ENCODE data around the gene TENM3.

The TENM3 gene

DNA sequence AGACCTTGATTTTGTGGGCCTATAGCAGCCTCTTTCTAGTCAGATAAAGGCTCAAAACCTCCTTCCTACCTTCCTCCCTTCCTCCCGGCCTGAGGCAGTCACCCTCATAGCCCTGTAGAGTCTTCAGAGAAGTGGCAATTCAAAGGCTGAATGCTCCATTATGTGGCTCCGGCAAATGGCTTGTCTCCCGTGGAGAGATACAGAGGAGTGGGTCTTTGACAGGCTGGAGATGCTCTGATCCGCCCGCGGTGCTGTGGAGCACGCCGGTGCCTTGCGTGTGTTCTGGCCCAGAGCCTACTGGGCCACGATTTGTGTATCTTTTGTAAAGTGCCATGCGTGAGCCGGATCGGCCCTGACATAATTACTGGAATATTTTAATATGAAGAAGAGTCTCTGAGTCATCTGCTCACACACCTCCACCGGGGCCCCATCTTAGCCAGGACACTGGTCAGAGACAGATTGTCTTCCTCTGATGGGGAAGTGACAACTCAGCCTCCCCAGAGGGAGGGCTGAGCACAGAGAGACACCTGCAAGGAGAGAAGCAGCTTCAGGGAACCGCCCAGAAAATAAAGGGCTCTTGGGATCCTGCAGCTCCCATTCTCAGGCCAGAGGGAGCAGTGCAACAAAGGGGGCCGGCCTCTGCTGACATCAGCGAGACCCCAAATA lies 585.3 kb downstream of the TENM3 start:
- DNase-seq = no peak

DNA sequence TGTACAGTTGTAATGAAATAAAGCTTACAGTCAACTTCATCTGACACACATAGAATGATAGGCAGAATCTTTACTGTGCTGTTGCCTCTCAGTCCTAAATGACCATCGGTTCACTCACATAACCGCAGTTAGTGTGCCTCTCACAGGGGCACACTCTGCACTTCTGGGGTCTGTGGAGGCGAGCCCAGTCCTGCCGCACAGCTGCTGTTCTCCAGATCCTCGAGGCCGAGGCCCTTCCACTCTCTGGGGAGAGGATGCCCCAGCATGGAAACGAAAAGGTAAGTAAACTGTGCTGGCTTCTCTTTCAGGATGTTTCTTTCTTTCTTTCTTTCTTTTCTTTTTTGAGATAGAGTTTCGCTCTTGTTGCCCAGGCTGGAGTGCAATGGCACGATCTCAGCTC lies 586.0 kb downstream of the TENM3 start:
- no peak for DNase-seq

DNA sequence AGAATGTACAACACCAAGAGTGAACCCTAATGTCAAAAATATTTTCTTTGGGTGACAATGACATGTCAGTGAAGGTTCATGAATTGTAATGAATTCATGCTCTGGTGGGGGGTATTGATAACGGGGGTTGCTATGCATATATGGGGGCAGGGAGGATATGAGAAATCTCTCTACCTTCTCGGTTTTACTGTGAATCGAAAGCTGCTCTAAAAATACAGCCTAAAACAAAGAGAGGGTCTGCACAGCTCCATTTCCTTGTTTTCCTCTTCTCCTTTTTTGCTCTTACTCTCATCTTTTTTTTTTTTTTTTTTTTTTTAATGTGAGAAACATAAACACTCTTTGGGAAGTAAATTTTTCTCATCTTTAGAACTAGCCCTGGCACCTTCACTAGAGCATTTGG lies 588.2 kb downstream of the TENM3 start:
- no peak for DNase-seq

DNA sequence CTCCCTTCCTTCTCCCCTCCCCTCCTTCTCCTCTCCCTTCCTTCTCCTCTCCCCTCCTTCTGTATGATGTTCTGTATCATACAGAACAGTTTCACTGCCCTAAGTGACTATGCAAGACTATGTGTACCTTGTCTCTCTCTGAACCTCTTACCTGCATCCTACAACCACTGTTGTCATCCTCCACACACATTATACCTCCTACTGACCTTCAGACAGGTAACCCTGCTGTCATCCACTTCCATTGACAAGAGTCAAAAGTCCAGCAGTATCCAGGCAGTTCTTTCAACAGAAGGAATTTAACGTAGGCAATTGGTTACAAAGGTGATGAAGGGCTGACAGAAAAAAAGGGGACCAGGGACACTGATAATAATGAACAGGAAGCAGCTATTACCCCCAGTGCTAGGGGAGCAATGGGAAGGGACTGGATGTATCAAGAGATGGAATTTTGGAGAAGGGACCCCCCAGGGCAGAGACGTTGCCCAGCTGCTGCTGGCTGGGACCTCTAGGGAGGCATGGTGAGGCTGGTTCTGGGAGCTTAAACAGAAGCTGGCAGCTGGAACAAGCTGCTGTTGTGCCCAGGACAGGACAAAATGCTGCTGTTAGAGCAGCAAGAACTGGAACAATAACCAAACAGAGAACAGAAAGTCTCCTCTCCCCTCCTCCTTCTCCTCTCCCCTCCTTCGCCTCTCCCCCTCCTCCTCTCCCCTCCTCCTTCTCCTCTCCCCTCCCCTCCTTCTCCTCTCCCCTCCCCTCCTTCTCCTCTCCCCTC lies 589.3 kb downstream of the TENM3 start:
- no peak for DNase-seq

DNA sequence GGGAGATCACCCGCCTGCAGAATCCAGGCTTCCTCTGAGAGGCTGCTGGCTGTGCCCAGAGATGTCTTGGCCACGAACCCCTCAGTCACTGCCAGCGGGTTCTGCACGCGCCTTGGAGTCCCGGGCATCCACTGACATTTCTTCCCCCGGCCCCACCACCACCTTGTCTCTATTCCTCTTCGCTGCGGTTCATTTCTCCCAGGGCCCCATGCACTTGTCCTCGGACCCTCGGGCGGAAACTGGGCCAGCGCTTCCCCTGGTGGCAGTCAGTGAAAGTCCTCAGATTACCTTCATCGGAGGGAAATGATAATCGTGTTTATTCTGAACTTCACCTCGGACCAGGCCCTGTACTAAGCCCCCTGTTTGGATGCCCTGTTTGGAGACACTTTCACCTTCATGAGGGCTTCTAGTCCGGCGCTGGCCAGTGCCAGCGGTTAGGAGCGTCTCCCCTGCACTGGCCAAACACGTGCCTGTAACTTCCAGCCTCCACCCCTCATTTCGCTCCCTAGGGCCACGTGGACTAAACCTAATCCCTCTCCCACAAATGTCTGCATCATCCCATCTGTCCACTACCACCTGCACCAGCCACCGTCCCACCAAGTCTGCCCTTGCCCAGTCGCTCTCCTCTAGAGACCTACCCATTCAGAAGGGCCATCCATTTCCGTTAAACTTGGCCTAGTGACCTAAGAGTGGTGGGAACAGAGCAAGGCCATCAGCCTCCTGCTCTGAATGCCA lies 592.0 kb downstream of the TENM3 start:
- no peak for DNase-seq

DNA sequence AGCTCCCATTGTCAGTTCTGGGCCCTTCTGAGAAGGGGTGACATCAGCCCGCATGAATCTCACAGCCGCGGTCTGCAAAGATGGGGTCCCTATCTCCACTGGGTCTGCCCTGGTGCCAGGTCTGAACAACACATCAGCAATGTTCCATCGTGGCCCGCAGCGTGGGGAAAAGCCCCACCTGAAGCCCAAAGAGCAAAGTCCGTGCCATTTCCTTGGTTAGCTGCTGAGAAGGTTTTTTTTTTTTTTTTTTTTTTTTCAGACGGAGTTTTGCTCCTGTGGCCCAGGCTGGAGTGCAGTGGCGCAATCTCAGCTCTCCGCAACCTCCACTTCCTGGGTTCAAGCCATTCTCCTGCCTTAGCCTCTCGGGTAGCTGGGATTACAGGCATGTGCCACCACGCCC lies 594.6 kb downstream of the TENM3 start:
- DNase-seq = no peak

DNA sequence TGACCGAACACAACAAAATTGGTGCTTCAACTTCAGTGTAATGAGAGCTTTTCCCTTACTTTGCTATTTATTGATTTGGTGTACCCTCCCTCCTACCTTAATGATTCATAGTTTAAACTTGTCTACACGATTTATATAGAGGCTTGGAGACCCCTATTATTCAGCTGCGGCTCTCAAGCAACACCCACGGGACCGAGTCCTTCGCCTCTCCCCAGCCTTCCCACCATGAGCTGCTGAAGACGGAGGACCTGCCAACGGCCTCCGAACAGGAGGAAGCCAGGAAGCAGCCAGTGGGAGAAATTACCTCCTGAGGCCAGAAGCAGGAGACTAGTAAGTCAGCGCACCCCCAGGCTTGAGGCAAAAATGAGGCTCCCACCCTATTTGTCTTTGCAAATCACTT lies 595.3 kb downstream of the TENM3 start:
- DNase-seq = no peak

DNA sequence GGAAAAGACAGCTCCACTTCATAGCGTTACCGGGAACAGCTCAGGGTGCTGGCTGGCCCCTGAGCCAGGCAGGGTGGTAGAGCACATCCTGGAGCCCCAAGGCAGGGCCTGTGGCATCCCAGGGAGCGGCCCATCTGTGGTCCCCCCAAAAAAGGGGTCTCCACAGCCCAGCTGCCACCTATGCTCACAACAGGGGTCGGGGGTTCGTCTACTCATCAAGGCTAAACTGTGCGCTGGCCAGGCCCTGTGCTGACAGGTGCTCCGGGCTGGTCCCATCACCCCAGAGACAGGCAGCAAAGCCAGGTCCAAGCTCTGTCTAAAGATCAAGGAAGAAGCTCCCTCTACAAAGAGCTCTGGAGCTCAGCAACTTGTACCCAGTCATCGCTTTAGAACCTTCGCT lies 596.1 kb downstream of the TENM3 start:
- DNase-seq = no peak

DNA sequence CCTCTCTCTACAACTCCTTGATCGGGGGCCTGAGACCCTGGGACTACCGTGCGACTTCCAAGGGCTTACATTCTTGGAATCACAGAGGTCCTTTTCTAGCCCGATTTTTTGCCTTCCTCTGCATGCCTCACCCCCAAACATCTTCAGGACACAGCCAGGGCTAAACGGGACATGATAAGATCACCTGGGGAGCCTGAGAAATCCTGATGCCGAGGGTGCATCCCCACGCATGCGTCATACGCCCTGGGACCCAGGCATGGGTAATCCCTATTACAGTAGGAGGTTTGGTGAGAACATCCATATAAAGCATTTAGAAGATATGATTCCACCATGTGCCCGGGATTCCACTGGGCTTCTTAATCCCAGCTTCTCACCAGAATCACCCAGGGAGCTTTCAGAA lies 596.9 kb downstream of the TENM3 start:
- no peak for DNase-seq

DNA sequence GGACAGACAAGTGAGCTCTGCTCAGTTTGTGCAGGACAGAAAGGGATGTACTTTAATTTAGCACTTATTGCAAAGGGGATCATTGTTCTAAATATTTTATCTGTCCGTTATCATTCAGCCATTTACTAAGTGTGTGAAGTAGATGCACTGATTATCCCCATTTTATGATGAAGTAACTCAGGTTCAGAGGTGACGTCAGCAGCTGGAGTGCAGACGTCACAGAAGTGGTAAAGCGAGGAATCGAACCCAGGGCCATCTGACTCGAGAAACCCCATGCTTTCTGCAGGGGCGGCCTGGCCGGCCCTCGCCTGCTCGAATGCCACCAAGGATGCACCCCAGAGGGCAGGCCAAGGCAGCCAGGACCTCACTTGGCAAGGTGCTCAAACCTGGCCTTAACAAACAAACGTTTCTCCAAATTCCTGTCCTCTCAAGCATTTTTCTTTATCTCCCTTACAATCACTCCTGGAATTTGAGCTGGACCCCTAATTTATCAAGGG lies 599.0 kb downstream of the TENM3 start:
- no peak for DNase-seq

DNA sequence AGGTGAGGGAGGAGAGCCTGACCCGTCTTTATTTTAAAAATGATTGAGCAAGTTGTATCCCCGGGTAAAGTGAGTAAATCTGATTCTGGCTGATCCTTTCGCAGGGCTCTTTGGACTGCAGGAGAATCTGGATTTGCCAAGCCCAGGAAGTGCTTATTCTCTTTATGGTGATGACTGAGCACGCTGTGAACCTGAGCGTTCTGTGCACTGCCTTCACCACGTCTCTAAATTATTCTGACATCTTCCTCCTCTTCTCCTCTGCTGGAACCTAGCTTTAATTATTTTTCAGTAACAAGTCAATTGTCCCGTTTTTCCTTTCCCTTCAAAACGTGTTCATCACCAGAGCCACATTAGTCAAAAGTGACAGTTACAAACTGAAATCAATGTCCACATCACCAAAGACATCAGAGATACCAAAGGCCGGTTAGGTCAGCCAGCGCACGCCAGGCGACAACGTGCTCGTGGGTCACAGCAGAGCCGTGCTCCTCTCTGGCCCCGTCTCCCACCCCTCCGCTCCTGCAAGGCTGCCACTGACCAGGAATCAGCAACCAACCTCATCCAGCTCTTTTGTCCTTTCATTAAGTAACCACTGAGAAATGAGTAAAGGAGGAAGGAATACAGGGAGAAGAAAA lies 599.7 kb downstream of the TENM3 start:
- no peak for DNase-seq

DNA sequence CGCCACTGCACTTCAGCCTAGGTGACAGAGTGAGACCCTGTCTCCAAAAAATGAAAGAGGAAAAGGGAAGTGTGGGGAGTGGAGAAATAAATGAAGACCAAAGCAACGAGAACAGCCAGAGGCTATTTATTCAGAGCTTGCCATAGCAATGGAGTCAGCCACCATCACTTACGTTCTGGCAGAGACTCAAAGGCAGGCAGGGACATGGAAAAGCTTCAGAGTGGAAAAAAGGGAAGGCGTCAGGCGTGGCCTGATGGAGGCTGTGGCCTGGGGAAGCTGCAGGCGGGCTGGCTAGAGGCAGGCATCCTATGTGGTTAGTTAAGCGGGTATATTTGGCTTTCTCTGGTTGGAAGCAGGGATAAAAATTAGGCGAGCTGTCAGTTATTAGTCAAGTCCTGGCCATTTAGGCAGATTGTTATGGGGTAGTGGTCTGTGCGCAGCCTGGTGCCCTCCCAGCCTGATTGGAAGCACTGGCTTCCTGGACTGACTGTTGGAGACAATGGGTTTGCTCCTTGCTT lies 600.7 kb downstream of the TENM3 start:
- no peak for DNase-seq

DNA sequence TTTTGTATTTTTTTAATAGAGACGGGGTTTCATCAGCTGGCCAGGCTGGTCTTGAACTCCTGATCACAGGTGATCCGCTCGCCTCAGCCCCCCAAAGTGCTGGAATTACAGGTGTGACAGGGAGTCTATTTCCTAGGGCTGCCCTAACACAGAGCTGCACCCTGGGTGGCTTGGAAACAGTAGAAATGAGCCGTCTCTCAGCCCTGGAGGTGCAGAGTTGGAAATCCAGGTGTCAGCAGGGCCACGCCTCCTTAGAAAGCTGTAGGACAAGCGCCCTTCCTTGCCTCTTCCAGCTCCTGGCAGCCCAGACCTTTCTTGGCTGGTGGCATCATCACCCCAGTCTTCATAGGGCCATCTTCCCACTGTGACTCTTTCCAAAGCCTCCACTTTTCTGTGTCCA lies 602.4 kb downstream of the TENM3 start:
- DNase-seq = no peak

DNA sequence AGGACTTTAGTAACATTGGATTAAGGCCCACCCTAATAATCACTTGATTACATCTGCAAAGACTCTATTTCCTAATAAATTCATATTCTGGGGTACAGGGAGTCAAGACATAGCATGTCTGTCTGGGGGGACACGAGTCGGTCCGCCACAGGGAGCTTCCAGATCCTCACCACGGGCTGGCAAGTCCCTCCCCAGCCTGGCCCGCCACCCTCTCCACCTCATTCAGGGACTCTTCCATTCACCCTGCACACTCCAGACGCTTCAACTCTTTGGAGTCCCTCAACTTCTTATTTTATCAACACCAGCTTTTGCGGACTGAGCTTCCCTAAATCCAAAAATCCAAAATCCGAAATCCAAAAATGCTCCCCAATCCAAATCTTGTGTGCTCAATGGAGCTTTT lies 602.8 kb downstream of the TENM3 start:
- DNase-seq = no peak

DNA sequence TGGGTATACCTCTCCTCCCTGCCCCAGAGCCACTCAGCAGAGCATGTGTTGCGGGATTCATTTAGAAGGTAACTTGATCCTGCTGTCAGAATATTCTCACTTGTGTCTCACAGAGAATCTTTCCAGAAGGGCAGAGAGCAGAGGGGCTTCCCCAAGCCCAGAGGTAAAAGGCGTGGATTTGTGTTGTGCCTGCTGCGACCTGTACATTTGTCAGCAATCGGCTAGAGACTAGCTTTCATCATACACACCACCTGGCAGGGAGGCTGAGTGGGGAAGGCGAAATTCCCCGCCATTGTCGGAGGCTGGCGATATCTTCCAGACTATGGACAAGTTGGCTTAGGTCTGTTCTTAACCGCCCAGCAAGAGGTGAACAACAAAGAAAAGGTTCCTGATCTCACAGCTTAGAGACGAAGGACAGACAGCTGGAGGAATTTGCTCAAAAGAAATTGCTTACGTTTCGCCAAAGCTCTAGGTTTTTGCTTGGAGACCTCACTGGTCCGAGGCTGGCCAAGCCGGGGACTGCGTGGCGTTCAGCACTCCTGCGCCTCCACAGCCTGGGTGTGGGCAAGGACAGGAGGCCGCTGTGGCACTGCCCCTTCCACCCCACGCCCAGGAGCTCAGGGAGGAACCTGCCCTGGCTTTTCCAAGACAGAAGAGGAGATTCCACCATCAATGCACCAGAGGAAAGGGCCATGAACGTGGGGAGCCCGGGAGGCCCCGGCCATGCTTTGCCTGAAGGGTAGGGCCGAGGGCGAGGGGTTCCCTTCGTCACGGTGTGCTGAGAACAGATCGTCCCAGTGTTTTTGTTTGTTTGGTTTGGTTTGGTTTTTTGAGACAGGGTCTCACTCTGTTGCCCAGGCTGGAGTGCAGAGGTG lies 604.6 kb downstream of the TENM3 start:
- DNase-seq = no peak

DNA sequence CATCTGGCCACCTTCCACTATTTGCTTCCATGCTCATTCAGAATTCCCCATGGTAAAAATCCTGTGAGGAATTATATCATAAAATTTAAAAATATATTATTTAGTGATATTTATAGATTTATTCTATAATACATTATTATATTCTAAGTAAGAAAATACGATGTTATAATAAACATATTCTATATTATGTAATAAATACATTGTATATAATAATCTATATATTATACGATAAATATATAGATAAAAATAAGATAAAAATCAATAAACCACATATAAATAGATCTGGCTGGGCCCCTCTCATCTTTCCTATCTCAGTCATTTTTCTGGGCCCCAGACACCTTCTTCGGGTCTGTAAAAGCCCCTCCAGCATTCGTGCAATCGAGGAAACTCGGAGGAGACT lies 605.5 kb downstream of the TENM3 start:
- DNase-seq = no peak

Data from activated CD4-positive, alpha-beta T cell treated with anti-CD3 and anti-CD28 coated beads, Interleukin-2, amount 50 U/mL, for 1 hour (primary cell).